ENCODE results near the gene DSCAML1.

The DSCAML1 gene

GRCh38 chr11:117574551-117574950, 222.5 kb downstream of the DSCAML1 start:
- TF ChIP-seq ZFP30 (CRISPR knock-in tag; IDR thresholded peaks at IDR 0.05) (no peak), ZNF8 (CRISPR knock-in tag; IDR thresholded peaks at IDR 0.05) (no peak), POU6F1 (CRISPR knock-in tag; IDR thresholded peaks at IDR 0.05; ENCODE audit: borderline replicate concordance, low read depth) (no peak), CREB5 (CRISPR knock-in tag; IDR thresholded peaks at IDR 0.05; ENCODE audit: low read depth) (no peak), ESRRG (CRISPR knock-in tag; IDR thresholded peaks at IDR 0.05) (no peak), RARB (CRISPR knock-in tag; IDR thresholded peaks at IDR 0.05) (no peak), OSR1 (CRISPR knock-in tag; IDR thresholded peaks at IDR 0.05) (no peak), TSHZ2 (CRISPR knock-in tag; IDR thresholded peaks at IDR 0.05) (no peak), SNAI2 (CRISPR knock-in tag; IDR thresholded peaks at IDR 0.05) (no peak), ZNF565 (CRISPR knock-in tag; conservative IDR thresholded peaks at IDR 0.05; ENCODE audit: low read depth) (no peak), TOX (CRISPR knock-in tag; IDR thresholded peaks at IDR 0.05; ENCODE audit: borderline replicate concordance) (no peak), ZFP3 (CRISPR knock-in tag; IDR thresholded peaks at IDR 0.05) (no peak), CSRNP3 (CRISPR knock-in tag; IDR thresholded peaks at IDR 0.05) (no peak)
- no peak for ATAC-seq

- ATAC-seq = no peak
- TF ChIP-seq ESRRG (CRISPR knock-in tag; IDR thresholded peaks at IDR 0.05) = no peak
- no peak for TF ChIP-seq ZNF70 (CRISPR knock-in tag; IDR thresholded peaks at IDR 0.05)
- no peak for TF ChIP-seq ZC3H10 (CRISPR knock-in tag; IDR thresholded peaks at IDR 0.05)
- TF ChIP-seq ARNTL (CRISPR knock-in tag; IDR thresholded peaks at IDR 0.05; ENCODE audit: borderline replicate concordance, low read depth) = no peak
- TF ChIP-seq GLIS3 (CRISPR knock-in tag; IDR thresholded peaks at IDR 0.05) = no peak
- no peak for TF ChIP-seq ZNF565 (CRISPR knock-in tag; conservative IDR thresholded peaks at IDR 0.05; ENCODE audit: low read depth)
- TF ChIP-seq ISL1 (CRISPR knock-in tag; IDR thresholded peaks at IDR 0.05) = no peak
- TF ChIP-seq TCF4 (CRISPR knock-in tag; IDR thresholded peaks at IDR 0.05; ENCODE audit: borderline replicate concordance) = no peak
- TF ChIP-seq POU6F1 (CRISPR knock-in tag; IDR thresholded peaks at IDR 0.05; ENCODE audit: borderline replicate concordance, low read depth) = no peak
Measured at GRCh38 chr11:117573326-117573725, 223.7 kb downstream of the DSCAML1 start.

- no peak for ATAC-seq
- no peak for TF ChIP-seq PATZ1 (CRISPR knock-in tag; IDR thresholded peaks at IDR 0.05; ENCODE audit: borderline replicate concordance)
- TF ChIP-seq PPARA (CRISPR knock-in tag; IDR thresholded peaks at IDR 0.05; ENCODE audit: borderline replicate concordance) = no peak
- no peak for TF ChIP-seq ARNTL (CRISPR knock-in tag; IDR thresholded peaks at IDR 0.05; ENCODE audit: borderline replicate concordance, low read depth)
Measured at GRCh38 chr11:117572671-117573070, 224.3 kb downstream of the DSCAML1 start.

All from SK-N-SH treated with all-trans-retinoic acid at 6 μM for 48 hours (cell line).